HG03135 (cell line): ENCODE measurements around the gene GRAP2.
"Not testable (repeated sequence)": the region's sequence is repeated elsewhere in the genome, so short reads cannot be mapped to it uniquely, and the experiment has no call there.

ENCODE experiments used
- ATAC-seq: cut with Tn5 transposase; IDR thresholded peaks from one replicate; pipeline ENCODE4 v1.9.1; 2021; ENCODE audit warnings: mild to moderate bottlenecking, moderate library complexity; ENCODE audit not compliant: unreplicated experiment

The GRAP2 gene

DNA sequence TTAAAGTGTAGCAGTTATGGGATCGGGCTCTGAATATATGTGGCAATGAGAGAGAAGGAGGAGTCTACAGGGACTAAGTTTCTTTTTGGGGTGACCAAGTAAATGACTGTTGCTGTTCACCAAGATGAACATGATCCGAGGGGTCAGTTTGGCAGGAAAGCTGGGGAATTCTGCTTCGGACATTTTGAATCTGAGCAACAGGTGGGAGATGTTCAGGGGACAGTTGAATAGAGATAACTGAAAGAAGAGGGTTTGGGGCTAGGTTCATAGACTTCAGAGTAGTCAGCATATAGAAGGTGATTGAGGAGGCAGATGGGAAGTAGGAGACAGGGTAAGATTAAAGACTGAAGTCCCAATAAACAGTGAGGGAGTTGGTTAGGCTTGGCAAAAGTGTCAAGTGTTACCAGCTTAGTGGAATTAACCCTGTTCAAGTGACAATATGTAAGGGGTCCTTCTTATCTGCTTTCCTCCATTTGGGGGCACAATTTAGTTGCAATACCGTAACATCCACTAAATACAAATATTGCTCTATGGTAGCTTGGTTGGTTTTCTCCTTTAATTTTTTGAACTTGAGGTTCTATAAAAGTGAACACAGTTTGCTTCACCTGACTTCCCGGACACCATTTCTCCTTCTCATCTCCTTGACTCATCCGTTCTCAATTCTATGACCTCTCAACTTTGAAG lies 4.4 kb upstream of the GRAP2 start:
- no peak for ATAC-seq

DNA sequence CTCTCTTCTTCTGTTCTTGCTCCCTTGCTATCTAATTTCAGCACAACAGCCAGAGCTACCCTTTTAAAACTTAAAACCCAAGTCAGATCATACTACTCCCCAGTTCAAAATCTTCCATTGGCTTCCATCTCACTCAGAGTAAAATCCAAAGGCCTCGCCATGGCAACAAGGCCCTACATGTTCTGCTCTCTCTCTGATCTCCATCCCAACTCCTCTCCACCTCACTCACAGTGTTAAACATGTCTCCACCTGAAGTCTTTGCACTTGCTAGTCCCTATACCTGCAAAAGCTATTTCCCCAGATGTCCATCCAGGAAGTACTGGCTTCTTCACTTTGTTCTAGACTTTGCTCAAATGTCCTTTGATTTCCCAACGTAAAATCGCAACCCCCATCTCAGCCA lies 3.0 kb upstream of the GRAP2 start:
- ATAC-seq: no peak

DNA sequence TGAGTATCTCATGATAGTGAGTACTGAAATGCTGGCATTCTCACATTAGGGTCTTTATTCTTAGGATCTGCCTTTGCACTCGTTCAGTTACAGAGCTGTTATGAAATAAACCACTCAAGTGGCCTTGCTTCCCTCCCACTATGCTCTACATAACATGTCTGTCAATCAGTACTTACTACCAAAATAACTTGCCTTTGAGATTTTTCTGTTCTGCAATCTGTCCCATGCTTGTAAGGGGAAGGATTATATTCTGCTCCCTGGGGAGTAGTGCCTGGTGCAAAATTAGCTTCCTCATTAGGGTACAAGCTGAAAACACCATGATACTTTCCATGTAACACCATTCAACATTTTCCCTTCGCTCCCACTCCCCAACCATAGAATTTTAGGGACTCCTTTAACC lies 1.9 kb upstream of the GRAP2 start:
- ATAC-seq: peak; percentile 70

GRCh38 chr22:39901565-39902146 lies 772 bp downstream of the GRAP2 start:
- ATAC-seq: no peak

GRCh38 chr22:39904024-39904423 lies 3.1 kb downstream of the GRAP2 start:
- not testable (repeated sequence) for ATAC-seq

DNA sequence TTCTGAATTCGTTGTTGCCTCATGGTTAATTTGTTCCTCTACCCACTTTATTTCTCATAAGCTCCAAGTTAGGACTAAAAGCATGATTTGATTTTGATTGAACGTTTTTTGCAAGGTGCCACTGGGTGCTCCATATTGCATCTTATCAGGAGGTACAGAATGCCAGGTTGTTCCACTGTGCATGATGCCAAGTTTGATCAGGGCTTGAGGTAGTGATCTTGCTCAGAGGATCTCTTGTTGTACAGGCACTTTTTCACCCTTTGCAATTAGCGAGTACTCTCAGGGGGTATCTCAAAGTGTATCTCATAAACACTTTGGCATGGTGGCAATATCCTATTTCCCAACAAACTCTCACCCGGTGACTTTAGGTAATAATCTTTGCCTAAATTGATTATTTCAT lies 4.0 kb downstream of the GRAP2 start:
- ATAC-seq: no peak

DNA sequence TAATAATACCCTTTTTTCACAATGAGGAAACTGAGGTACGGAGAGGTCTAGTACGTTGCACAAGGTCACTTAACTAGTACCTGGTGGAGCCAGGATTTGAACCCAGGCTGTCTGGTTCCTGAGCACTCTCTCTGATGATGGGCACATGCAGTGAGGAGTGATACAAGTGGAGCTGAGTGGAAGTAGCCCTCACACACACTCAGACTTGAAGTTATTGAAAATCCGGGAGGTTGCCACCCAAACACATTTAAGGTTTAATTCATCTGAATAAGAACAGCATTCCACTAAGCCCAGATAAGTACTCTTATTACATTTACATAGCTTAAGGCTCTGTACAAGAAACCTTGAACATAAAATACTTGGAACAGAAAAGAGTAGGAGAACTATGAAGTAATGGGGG lies 4.8 kb downstream of the GRAP2 start:
- ATAC-seq: no peak

GRCh38 chr22:39906207-39906606 lies 5.3 kb downstream of the GRAP2 start:
- ATAC-seq: no peak

- ATAC-seq: no peak
Observed at GRCh38 chr22:39907047-39907446, 6.2 kb downstream of the GRAP2 start.

DNA sequence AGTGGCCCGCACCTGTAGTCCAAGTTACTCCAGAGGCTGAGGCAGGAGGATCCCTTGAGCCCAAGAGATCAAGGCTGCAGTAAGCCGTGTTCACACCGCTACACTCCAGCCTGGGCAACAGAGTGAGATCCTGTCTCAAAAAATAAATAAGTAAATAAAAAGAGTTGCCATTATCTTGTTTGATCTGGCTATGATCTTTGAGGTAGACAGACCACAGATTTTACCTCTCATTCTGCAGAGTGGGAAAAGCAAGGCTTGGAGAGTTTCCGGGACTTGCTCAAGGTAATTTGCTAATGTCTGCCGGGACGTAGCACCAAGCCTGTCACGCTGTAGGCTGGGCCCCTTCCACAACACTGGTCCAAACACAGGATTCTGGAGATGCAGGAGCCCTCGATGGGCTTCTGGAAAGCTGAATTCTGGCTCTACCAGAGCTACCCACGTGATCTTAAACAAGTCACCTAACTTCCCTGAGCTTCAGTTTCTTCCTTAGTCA lies 6.8 kb downstream of the GRAP2 start:
- no peak for ATAC-seq

DNA sequence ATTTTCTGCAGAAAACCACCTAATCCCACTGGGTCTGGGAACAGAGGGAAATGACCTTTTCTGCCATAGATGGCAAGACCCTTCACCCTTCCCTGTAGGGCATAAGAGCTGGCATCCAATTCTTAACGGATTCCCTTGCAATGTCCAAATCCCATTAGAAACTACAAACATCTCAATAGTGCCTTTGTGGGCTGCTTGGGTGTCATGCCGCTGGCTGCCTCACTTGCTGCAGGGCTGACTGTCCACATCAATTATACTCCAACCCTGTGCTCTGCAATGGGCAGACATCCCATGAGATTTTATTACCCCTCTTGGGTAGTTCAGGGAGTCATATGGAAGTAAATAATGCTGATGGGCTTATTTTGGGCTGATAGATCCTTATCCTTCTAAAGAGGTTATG lies 7.3 kb downstream of the GRAP2 start:
- ATAC-seq: no peak

GRCh38 chr22:39908737-39909136 lies 7.9 kb downstream of the GRAP2 start:
- ATAC-seq: no peak

GRCh38 chr22:39910876-39911613 lies 10.2 kb downstream of the GRAP2 start:
- ATAC-seq: no peak

- no peak for ATAC-seq
Observed at GRCh38 chr22:39913321-39913720, 12.4 kb downstream of the GRAP2 start.

DNA sequence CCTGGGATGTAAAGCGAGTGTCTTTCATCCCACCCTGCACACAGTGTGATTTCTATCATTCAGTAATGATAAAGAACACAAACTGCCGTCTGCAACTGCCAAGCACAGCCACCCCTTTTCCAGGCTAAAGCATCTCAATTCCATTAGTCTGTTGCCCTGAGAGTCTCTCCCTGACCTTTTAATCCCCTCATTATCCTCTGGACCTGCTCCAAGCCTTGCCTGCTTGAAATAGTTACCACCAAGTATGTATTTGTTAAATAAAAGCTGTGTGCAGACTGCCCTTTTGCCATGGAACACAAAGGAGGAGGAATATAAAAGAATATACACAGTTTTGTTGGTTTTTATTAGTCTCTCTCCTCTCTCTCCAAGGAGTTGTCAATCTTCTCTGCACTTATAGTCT lies 13.0 kb downstream of the GRAP2 start:
- no peak for ATAC-seq

DNA sequence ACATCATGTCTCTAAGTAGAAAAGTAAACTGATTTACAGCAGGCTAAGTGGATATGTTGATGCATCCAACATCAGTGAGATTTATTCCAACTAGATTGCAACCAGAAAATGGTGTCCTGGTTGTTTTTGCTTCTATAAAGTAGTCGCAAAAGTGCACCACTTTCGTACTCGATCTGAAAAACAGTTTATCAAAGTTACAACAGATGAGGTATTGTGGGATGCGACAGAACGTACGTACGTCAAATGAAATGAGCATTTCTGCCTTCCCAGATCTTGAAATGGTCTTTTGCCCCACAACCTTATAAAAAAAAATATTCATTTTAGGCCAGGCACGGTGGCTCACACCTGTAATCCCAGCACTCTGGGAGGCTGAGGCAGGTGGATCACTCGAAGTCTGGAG lies 13.7 kb downstream of the GRAP2 start:
- ATAC-seq: no peak

GRCh38 chr22:39915295-39915726 lies 14.4 kb downstream of the GRAP2 start:
- no peak for ATAC-seq

DNA sequence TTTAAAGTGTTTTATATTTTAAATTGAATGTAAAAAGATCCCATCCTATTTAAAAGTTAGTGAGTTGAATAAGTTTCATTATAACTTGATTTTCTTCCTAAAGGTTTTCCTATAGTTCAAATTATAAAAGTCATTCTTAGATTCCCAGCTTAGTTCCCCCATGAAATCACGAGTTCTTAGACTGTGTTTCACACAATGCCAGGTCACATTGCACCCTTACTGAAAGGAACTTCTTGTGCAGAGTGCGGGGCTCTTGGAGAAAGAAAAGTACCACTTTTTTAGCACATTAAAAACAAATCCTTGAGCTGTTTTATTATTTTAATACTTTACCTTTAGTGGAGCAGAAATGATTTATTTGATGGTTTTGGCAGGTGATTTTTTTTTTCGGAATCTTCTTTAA lies 15.6 kb downstream of the GRAP2 start:
- no peak for ATAC-seq

DNA sequence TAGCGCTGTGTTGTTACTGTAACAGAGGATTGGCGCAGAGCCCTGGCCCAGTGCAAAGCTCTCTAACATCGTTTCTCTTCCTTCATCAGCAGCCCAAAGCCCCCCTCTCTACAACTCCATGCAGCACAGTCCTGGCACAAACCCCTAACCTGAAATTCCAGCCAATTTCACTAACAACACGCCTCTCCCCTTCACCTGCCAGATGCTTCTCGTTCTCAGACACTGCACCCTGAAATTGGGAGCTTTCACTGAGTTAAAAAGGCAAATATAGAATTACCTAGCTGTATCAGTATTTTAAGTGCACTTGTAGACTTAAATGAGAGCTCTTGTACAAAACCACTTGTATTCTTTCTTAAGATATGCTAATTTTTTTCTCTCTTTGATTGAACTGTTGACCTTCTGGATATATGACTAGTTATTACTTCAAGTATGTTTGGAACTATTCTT lies 16.3 kb downstream of the GRAP2 start:
- no peak for ATAC-seq

DNA sequence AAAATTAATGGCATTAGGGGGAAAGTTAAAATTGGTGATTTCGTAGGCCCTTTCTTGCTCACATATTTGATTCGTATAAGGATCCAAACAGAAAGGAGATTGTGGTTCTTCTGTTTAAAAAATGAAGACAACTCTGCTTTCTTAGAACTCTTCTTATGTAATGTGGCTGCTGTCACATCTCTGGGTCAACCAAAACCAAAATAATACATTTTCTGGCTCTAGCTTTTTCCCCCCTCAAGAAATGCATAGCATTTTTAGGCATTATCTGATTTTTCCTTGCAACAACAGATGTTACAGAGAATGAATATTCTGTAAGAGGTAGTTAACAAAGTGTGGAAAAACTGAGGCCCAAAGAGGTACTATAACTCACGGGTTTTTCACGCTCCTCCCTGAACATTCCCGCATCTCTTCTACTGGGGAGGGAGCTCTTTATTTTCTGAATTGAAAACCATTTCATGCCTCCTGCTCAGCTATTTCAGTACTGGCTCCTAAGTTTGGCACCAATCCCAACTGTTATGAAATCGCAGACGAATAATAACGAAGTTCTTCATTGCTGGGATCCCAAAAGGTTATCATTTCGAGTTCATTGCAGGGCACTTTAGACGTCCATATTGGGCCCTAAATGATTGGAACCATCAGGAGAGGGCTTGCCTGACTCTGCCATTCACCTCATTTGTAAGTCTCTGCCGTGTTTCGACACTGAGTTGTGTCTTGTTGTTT lies 17.1 kb downstream of the GRAP2 start:
- no peak for ATAC-seq

- no peak for ATAC-seq
Observed at GRCh38 chr22:39920134-39920743, 19.4 kb downstream of the GRAP2 start.
